Erythroblast (primary cell): ENCODE results near the gene OSBPL2.

Experiments used
- GATA1 ChIP-seq: IDR thresholded peaks from 2 replicates; pipeline ENCODE4 v1.6.1; 2011; ENCODE audit warnings: low read depth, mild to moderate bottlenecking, control low read depth, low read length, moderate library complexity
- POLR2A ChIP-seq: IDR thresholded peaks from 2 replicates; pipeline ENCODE4 v1.6.1; 2011; ENCODE audit warnings: mild to moderate bottlenecking, low read length

DNA sequence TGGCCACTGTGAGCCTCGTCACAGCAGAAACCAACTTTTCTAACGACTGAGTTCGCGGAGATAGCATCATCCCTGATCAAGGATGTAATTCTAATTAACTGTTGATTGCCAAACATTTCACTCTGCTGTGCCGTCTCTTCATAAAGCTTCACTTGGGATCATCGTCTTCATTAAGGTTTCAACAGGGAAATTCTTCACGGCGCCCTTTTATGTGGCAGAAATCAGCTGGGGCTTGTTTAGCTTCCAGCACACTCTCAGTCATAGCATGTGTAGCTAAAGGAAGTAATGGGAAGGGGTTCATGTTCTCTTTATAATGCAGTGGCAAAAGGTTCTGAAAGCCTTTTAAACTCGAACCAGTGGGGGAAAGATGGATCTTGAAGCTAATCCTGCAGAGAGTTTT is 55.6 kb downstream of the OSBPL2 start:
- TF ChIP-seq POLR2A (no peak), GATA1 (no peak)
